Peyer's patch (tissue), 4 donors: Measurements from ENCODE around the gene RING1.

Experiments
- POLR2A ChIP-seq, 2 donors: fragments of 450-650 bp; IDR thresholded peaks; one replicate each; pipeline ENCODE4 v1.5.1; 2017; ENCODE audit warnings: antibody characterized with exemption in 2 of 2, mild to moderate bottlenecking in 2 of 2, moderate library complexity in 2 of 2
- TF ChIP-seq, protein P1 (sequence below), 6 experiments: fragments of 450-650 bp in 4 of 6; fragments of 200-600 bp in 2 of 6; sonication (generic) in 1 of 6; IDR thresholded peaks; one replicate each; pipeline ENCODE4 v1.5.1; 2017 to 2019; ENCODE audit warnings: antibody characterized with exemption in 6 of 6, mild to moderate bottlenecking in 3 of 6, moderate library complexity in 1 of 6

DNA sequence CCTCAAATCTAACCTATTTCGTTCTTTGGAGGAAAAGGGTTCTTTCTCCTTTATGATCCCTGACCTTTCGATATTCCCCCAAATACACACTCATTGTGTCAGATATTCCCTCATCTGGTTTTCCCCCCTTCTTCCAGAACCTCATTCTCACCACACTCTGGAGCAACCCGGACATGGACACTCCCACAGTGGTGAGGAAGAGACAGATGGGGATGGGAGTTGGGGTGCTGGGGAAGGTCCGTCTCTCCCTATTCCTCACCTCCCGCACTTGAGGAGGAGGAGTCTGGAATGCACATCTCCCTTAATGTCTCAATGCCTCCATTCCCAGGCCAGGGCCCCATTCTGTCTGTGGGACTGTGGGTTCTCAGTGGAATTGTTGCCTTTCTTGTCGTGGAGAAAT is 6.4 kb upstream of the RING1 start:
- TF ChIP-seq, protein P1, sequence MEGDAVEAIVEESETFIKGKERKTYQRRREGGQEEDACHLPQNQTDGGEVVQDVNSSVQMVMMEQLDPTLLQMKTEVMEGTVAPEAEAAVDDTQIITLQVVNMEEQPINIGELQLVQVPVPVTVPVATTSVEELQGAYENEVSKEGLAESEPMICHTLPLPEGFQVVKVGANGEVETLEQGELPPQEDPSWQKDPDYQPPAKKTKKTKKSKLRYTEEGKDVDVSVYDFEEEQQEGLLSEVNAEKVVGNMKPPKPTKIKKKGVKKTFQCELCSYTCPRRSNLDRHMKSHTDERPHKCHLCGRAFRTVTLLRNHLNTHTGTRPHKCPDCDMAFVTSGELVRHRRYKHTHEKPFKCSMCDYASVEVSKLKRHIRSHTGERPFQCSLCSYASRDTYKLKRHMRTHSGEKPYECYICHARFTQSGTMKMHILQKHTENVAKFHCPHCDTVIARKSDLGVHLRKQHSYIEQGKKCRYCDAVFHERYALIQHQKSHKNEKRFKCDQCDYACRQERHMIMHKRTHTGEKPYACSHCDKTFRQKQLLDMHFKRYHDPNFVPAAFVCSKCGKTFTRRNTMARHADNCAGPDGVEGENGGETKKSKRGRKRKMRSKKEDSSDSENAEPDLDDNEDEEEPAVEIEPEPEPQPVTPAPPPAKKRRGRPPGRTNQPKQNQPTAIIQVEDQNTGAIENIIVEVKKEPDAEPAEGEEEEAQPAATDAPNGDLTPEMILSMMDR (IDR thresholded peaks at IDR 0.05), result no peak
- no peak for TF ChIP-seq POLR2A (IDR thresholded peaks at IDR 0.05)
